Measurements from ENCODE around the gene CEP57L1. TPM values are rescaled to one million over a fixed set of nuclear protein-coding genes. Genes with fewer than 3 reads are reported as not detected.

The CEP57L1 gene
- polyA plus RNA-seq, 4 donors = 3.0 to 11.3 (median 8.4) TPM

DNA sequence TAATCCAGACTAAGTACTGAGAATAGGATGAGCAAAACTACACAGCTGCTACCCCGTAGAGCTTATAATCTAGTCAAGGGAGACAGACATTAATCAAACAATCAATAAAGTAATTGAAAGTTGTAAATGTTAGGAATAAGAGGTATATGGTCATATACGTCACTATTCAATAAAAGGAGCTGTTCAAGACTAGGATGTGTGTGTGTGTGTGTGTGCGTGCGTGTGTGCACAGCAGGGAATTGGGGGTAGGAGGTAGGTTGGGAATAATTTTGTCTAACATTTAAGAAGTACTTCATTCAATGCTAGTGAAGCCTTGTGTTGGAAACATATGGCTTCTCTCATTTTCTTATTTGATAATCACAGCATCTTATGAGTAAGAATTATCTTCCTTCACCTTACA is 42.5 kb upstream of the CEP57L1 start:
- H3K27ac ChIP-seq (ENCODE audit: low read depth in 1 of 3, low read length in 2 of 3) = no peak overlapping the region
- no peaks in the 10 kb centered on the region for H3K9me3 ChIP-seq (ENCODE audit: control insufficient read depth in 2 of 2, insufficient read depth in 1 of 2, low read depth in 1 of 2, low read length in 1 of 2)
- DNase-seq = no peak
- 61 to 73% (median 71%) methylated on average over 4 of the region's 4 CpGs for WGBS, 3 donors
- no peak overlapping the region for H3K4me3 ChIP-seq (ENCODE audit: low read depth in 1 of 3, low read length in 3 of 3)
- no peaks in the 10 kb centered on the region for H3K27me3 ChIP-seq (ENCODE audit: control insufficient read depth in 3 of 3, insufficient read depth in 3 of 3, low read length in 3 of 3)
- no peak for FAIRE-seq
- H3K36me3 ChIP-seq (ENCODE audit: control insufficient read depth in 3 of 3, insufficient read depth in 2 of 3, low read depth in 1 of 3, low read length in 3 of 3) = no peaks in the 10 kb centered on the region
- H3K4me1 ChIP-seq (ENCODE audit: control insufficient read depth in 3 of 3, insufficient read depth in 2 of 3, low read depth in 1 of 3, low read length in 2 of 3) = peaks cover 0 to 4% (median 0%) of the 10 kb centered on the region in 3 donors

DNA sequence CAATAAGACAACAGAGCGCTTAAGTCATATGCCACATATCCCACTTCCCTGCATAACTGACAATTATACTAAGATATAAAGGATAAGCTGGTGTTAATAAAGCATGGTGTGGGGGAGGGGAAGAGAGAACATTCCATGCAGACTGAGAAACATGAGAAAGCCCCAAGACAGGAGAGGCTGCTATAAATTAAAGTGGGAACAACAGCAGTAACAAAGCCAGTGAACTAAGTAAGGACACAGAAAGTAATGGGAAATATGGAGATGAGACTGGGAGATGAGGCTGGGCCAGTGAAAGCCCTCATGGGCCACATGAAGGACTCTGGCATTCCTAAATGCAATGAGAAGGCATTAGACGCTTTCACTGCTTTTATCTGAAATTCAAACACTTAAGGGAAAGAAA is 42.0 kb upstream of the CEP57L1 start:
- no peak for FAIRE-seq

DNA sequence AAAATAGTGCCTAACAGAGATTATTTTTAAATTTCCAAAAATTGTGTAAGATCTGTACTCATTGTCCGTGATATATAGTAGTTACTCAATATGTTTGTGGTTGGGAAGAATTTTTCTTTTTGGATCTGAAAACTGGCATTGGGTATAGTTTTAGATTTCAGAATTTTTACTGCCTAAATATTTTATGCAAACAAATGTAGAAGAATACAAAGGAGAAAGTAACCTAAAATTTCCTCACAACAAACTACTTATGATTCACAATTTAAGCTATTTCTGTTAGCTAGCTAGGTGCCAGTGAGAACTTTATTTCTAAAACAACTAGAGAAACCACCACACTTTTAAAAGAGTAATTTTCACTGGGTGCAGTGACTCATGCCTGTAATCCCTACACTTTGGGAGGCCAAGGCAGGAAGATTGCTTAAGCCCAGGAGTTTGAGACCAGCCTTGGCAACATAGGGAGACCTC is 39.5 kb upstream of the CEP57L1 start:
- peaks cover 0 to 4% (median 0%) of the 10 kb centered on the region in 3 donors for H3K4me1 ChIP-seq (ENCODE audit: control insufficient read depth in 3 of 3, insufficient read depth in 2 of 3, low read depth in 1 of 3, low read length in 2 of 3)
- H3K36me3 ChIP-seq (ENCODE audit: control insufficient read depth in 3 of 3, insufficient read depth in 2 of 3, low read depth in 1 of 3, low read length in 3 of 3) = no peaks in the 10 kb centered on the region
- no peak overlapping the region for H3K27ac ChIP-seq (ENCODE audit: low read depth in 1 of 3, low read length in 2 of 3)
- H3K4me3 ChIP-seq (ENCODE audit: low read depth in 1 of 3, low read length in 3 of 3) = no peak overlapping the region
- DNase-seq = no peak
- no peaks in the 10 kb centered on the region for H3K9me3 ChIP-seq (ENCODE audit: control insufficient read depth in 2 of 2, insufficient read depth in 1 of 2, low read depth in 1 of 2, low read length in 1 of 2)
- FAIRE-seq = no peak
- no peaks in the 10 kb centered on the region for H3K27me3 ChIP-seq (ENCODE audit: control insufficient read depth in 3 of 3, insufficient read depth in 3 of 3, low read length in 3 of 3)
- WGBS, 3 donors = 88 to 97% (median 95%) methylated on average over 1 of the region's 1 CpG

More for the DNA sequence above, 42.0 kb upstream of the CEP57L1 start:
- no peak overlapping the region for H3K4me3 ChIP-seq (ENCODE audit: low read depth in 1 of 3, low read length in 3 of 3)
- H3K9me3 ChIP-seq (ENCODE audit: control insufficient read depth in 2 of 2, insufficient read depth in 1 of 2, low read depth in 1 of 2, low read length in 1 of 2) = no peaks in the 10 kb centered on the region
- H3K36me3 ChIP-seq (ENCODE audit: control insufficient read depth in 3 of 3, insufficient read depth in 2 of 3, low read depth in 1 of 3, low read length in 3 of 3) = no peaks in the 10 kb centered on the region
- DNase-seq = no peak
- 88 to 97% (median 94%) methylated on average over 2 of the region's 2 CpGs for WGBS, 3 donors
- H3K27me3 ChIP-seq (ENCODE audit: control insufficient read depth in 3 of 3, insufficient read depth in 3 of 3, low read length in 3 of 3) = no peaks in the 10 kb centered on the region
- no peak overlapping the region for H3K27ac ChIP-seq (ENCODE audit: low read depth in 1 of 3, low read length in 2 of 3)
- H3K4me1 ChIP-seq (ENCODE audit: control insufficient read depth in 3 of 3, insufficient read depth in 2 of 3, low read depth in 1 of 3, low read length in 2 of 3) = peaks cover 0 to 4% (median 0%) of the 10 kb centered on the region in 3 donors

DNA sequence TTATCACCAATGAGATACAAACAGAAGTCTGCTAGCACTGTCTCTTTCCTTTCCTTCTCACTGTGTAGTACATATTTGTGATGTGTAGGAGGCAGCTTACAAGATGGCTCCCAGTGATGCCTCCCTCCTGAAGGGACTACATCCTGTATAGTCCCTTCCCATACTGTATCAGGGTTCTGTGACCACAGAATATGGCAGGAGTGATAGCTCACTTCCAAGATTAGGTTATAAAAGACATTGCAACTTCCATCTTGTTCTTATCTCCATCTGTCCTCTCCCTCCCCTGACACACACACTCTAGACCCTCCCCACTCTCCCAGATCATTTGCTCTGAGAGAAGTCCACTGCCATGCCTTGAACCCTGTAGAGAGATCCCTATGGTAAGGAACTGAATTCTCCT is 38.6 kb upstream of the CEP57L1 start:
- DNase-seq (no peak), FAIRE-seq (no peak)
- no peaks in the 10 kb centered on the region for H3K27me3 ChIP-seq (ENCODE audit: control insufficient read depth in 3 of 3, insufficient read depth in 3 of 3, low read length in 3 of 3)

DNA sequence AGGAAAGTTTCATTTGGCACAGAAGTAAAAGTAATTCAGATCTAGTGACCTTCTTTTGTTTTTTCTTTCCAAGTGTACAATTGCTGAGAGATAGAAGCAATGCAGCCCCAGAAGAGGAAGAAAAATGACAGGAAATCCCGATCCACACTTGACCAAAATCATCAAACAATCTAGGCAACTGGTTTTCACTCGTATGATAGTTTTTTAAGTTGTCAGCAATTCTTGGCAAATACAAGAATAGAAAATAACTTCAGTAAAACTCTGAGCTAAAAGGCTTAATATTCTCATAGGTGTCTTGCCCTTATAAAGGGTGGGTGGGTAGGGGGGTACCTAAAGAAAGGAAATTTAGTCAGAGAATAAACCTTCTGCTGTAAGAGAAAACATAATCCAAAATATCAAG is 36.7 kb upstream of the CEP57L1 start:
- Histone ChIP-seq H3K4me1 (ENCODE audit: control insufficient read depth in 3 of 3, insufficient read depth in 2 of 3, low read depth in 1 of 3, low read length in 2 of 3) (peaks cover 0 to 8% (median 2%) of the 10 kb centered on the region in 3 donors), H3K9me3 (ENCODE audit: control insufficient read depth in 2 of 2, insufficient read depth in 1 of 2, low read depth in 1 of 2, low read length in 1 of 2) (no peaks in the 10 kb centered on the region), H3K27me3 (ENCODE audit: control insufficient read depth in 3 of 3, insufficient read depth in 3 of 3, low read length in 3 of 3) (no peaks in the 10 kb centered on the region), H3K4me3 (ENCODE audit: low read depth in 1 of 3, low read length in 3 of 3) (no peak overlapping the region), H3K36me3 (ENCODE audit: control insufficient read depth in 3 of 3, insufficient read depth in 2 of 3, low read depth in 1 of 3, low read length in 3 of 3) (peaks cover 0 to 7% (median 0%) of the 10 kb centered on the region in 3 donors), H3K27ac (ENCODE audit: low read depth in 1 of 3, low read length in 2 of 3) (no peak overlapping the region)
- 53 to 74% (median 68%) methylated on average over 2 of the region's 2 CpGs for WGBS, 3 donors
- DNase-seq = no peak
- FAIRE-seq = no peak

More for the DNA sequence above, 38.6 kb upstream of the CEP57L1 start:
- Histone ChIP-seq H3K4me1 (ENCODE audit: control insufficient read depth in 3 of 3, insufficient read depth in 2 of 3, low read depth in 1 of 3, low read length in 2 of 3) (peaks cover 0 to 4% (median 0%) of the 10 kb centered on the region in 3 donors), H3K4me3 (ENCODE audit: low read depth in 1 of 3, low read length in 3 of 3) (no peak overlapping the region), H3K27ac (ENCODE audit: low read depth in 1 of 3, low read length in 2 of 3) (no peak overlapping the region), H3K36me3 (ENCODE audit: control insufficient read depth in 3 of 3, insufficient read depth in 2 of 3, low read depth in 1 of 3, low read length in 3 of 3) (peaks cover 0 to 3% (median 0%) of the 10 kb centered on the region in 3 donors), H3K9me3 (ENCODE audit: control insufficient read depth in 2 of 2, insufficient read depth in 1 of 2, low read depth in 1 of 2, low read length in 1 of 2) (no peaks in the 10 kb centered on the region)

DNA sequence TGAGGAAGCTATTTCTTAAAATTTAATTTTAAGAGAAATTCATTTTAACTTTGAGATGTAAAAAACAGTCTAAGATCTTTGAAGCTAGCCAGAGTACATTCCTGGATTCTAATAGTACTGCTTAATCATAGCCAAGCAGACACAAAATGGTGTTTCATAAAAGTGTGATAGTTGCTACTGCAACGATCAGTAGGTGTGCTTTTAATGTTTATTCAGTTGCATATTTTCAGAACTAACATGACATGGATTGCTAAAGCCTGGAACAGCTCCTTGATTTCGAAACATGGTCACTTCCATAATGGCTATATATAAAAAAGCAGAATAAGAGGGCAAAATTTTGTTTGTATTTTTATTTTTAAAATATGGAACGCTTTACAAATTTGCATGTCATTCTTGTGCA is 36.2 kb upstream of the CEP57L1 start:
- peak overlapping the region in 2 of 3 donors; percentile 26 to 72 for H3K27ac ChIP-seq (ENCODE audit: low read depth in 1 of 3, low read length in 2 of 3)
- peaks cover 0 to 8% (median 2%) of the 10 kb centered on the region in 3 donors for H3K4me1 ChIP-seq (ENCODE audit: control insufficient read depth in 3 of 3, insufficient read depth in 2 of 3, low read depth in 1 of 3, low read length in 2 of 3)
- DNase-seq = no peak
- no peaks in the 10 kb centered on the region for H3K9me3 ChIP-seq (ENCODE audit: control insufficient read depth in 2 of 2, insufficient read depth in 1 of 2, low read depth in 1 of 2, low read length in 1 of 2)
- no peaks in the 10 kb centered on the region for H3K27me3 ChIP-seq (ENCODE audit: control insufficient read depth in 3 of 3, insufficient read depth in 3 of 3, low read length in 3 of 3)
- 54 to 68% (median 60%) methylated on average over 3 of the region's 3 CpGs for WGBS, 3 donors
- no peak for FAIRE-seq
- peaks cover 0 to 7% (median 0%) of the 10 kb centered on the region in 3 donors for H3K36me3 ChIP-seq (ENCODE audit: control insufficient read depth in 3 of 3, insufficient read depth in 2 of 3, low read depth in 1 of 3, low read length in 3 of 3)
- H3K4me3 ChIP-seq (ENCODE audit: low read depth in 1 of 3, low read length in 3 of 3) = no peak overlapping the region

DNA sequence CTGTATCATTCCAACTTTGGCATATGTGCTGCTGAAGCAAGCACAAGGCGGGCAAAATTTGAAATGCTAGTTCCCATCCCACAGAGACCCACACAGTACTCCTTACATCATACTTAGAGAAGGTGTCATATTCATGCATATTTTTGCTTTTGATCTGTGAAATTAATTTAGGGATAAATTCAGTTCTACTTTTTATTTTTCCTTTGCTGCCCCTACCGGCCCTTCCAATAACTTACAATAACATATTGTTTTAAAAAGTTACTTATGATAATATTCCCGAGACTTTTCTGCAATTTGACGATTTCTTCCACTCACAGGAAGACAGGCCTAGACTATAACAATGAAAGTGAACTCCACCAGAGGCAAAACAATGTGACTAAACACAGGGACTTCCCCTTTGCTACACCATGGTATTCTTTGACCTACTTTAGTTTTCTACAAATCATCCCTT is 35.7 kb upstream of the CEP57L1 start:
- Histone ChIP-seq H3K4me3 (ENCODE audit: low read depth in 1 of 3, low read length in 3 of 3) (no peak overlapping the region), H3K27me3 (ENCODE audit: control insufficient read depth in 3 of 3, insufficient read depth in 3 of 3, low read length in 3 of 3) (no peaks in the 10 kb centered on the region), H3K9me3 (ENCODE audit: control insufficient read depth in 2 of 2, insufficient read depth in 1 of 2, low read depth in 1 of 2, low read length in 1 of 2) (no peaks in the 10 kb centered on the region), H3K27ac (ENCODE audit: low read depth in 1 of 3, low read length in 2 of 3) (peak overlapping the region in 2 of 3 donors; percentile 26 to 72), H3K36me3 (ENCODE audit: control insufficient read depth in 3 of 3, insufficient read depth in 2 of 3, low read depth in 1 of 3, low read length in 3 of 3) (peaks cover 0 to 7% (median 0%) of the 10 kb centered on the region in 3 donors), H3K4me1 (ENCODE audit: control insufficient read depth in 3 of 3, insufficient read depth in 2 of 3, low read depth in 1 of 3, low read length in 2 of 3) (peaks cover 0 to 8% (median 2%) of the 10 kb centered on the region in 3 donors)
- FAIRE-seq (peak; percentile 59), DNase-seq (peak in 1 of 2 donors; percentile 49)
- WGBS, 3 donors = 31 to 42% (median 38%) methylated on average over 4 of the region's 4 CpGs

DNA sequence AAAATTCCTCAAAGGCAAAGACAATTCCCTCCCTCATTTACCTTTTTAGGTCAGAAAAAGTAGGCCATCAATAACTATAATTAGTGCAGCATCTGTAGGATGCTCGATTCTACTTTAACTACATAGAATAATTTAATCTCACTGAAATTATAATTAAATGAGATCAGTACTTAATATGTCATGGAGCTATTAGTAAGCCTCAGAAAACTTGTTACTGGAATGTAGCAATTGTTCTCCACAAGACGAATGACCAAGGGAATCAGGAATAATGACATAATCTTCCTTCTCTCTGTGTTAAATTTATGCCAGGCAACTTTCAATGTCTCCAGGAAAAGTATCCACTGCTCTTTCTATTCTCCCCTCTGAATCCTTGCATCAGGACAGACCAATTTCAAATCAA is 34.7 kb upstream of the CEP57L1 start:
- no peaks in the 10 kb centered on the region for H3K9me3 ChIP-seq (ENCODE audit: control insufficient read depth in 2 of 2, insufficient read depth in 1 of 2, low read depth in 1 of 2, low read length in 1 of 2)
- H3K36me3 ChIP-seq (ENCODE audit: control insufficient read depth in 3 of 3, insufficient read depth in 2 of 3, low read depth in 1 of 3, low read length in 3 of 3) = peaks cover 0 to 7% (median 0%) of the 10 kb centered on the region in 3 donors
- H3K4me1 ChIP-seq (ENCODE audit: control insufficient read depth in 3 of 3, insufficient read depth in 2 of 3, low read depth in 1 of 3, low read length in 2 of 3) = peaks cover 0 to 8% (median 2%) of the 10 kb centered on the region in 3 donors
- DNase-seq (no peak), FAIRE-seq (no peak)
- no peaks in the 10 kb centered on the region for H3K27me3 ChIP-seq (ENCODE audit: control insufficient read depth in 3 of 3, insufficient read depth in 3 of 3, low read length in 3 of 3)
- no peak overlapping the region for H3K4me3 ChIP-seq (ENCODE audit: low read depth in 1 of 3, low read length in 3 of 3)
- H3K27ac ChIP-seq (ENCODE audit: low read depth in 1 of 3, low read length in 2 of 3) = no peak overlapping the region
- 69 to 73% (median 71%) methylated on average over 2 of the region's 2 CpGs for WGBS, 3 donors

DNA sequence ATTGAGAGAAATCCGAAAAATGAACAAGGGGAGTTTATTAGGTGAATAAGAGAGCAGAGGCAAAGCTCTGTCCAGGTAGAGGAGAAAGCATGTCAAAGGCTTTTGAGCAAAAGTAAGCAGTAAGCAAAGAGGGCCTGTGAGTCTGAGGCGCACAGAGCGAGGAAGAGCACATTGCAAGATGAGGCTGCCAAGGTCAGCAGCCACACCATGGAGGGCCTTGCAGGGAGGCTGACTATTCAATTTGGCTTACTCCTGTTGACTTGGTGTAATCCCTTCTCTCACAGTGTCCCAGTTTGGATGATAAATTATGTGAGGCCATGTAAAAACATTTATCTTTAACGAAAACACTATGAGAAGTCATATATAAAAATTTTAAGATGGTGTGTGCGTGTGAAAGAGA is 33.1 kb upstream of the CEP57L1 start:
- DNase-seq (no peak), FAIRE-seq (no peak)
- Histone ChIP-seq H3K27ac (ENCODE audit: low read depth in 1 of 3, low read length in 2 of 3) (no peak overlapping the region), H3K4me3 (ENCODE audit: low read depth in 1 of 3, low read length in 3 of 3) (no peak overlapping the region), H3K27me3 (ENCODE audit: control insufficient read depth in 3 of 3, insufficient read depth in 3 of 3, low read length in 3 of 3) (no peaks in the 10 kb centered on the region), H3K36me3 (ENCODE audit: control insufficient read depth in 3 of 3, insufficient read depth in 2 of 3, low read depth in 1 of 3, low read length in 3 of 3) (peaks cover 0 to 7% (median 0%) of the 10 kb centered on the region in 3 donors), H3K4me1 (ENCODE audit: control insufficient read depth in 3 of 3, insufficient read depth in 2 of 3, low read depth in 1 of 3, low read length in 2 of 3) (peaks cover 0 to 4% (median 2%) of the 10 kb centered on the region in 3 donors), H3K9me3 (ENCODE audit: control insufficient read depth in 2 of 2, insufficient read depth in 1 of 2, low read depth in 1 of 2, low read length in 1 of 2) (no peaks in the 10 kb centered on the region)
- WGBS, 3 donors = 89 to 97% (median 94%) methylated on average over 5 of the region's 5 CpGs
